B cell (primary cell): Measurements from ENCODE around the gene CNTN4. TPM values are rescaled to one million over a fixed set of nuclear protein-coding genes. Genes with fewer than 3 reads are reported as not detected.

Experiments
- ATAC-seq: fragments of 200-7000 bp; cut with Tn5 transposase; one replicate; pipeline ENCODE4 v1.10.0; 2021; ENCODE audit warnings: low read depth, mild to moderate bottlenecking, moderate number of reproducible peaks, moderate library complexity
- CTCF ChIA-PET: fragments of 350-600 bp; sonication (Branson Sonifier 250); formaldehyde crosslinking; loops from one replicate; lab custom pipeline; 2021; ENCODE audit warnings: antibody characterized with exemption, inconsistent platforms; lab: Charles Lee
- POLR2A ChIA-PET: fragments of 350-600 bp; sonication (Branson Sonifier 250); formaldehyde crosslinking; loops from one replicate; lab custom pipeline; 2021; ENCODE audit warnings: antibody characterized with exemption; lab: Charles Lee
- DNase-seq: peaks from one replicate; pipeline ENCODE4 v3.0.0; 2013
- H2AFZ ChIP-seq: 2 replicates; pipeline ENCODE4 v1.6.1; 2012; ENCODE audit warnings: mild to moderate bottlenecking, low read depth, low read length; ENCODE audit not compliant: insufficient read depth, poor library complexity, severe bottlenecking
- H3K27ac ChIP-seq, 2 donors: 1 replicate in 1 of 2; 2 replicates in 1 of 2; pipeline ENCODE4 v1.5.1; 2012 to 2013; ENCODE audit warnings: low read length in 2 of 2, mild to moderate bottlenecking in 2 of 2, moderate library complexity in 1 of 2
- H3K27me3 ChIP-seq, 4 experiments: fragments of 200-600 bp in 1 of 4; sonication (generic) in 1 of 4; replicated peaks in 1 of 4; 1 replicate in 2 of 4; 2 replicates in 2 of 4; pipeline versions ENCODE4 v1.6.1 to v1.7.0; 2013 to 2016; ENCODE audit warnings: low read length in 3 of 4, mild to moderate bottlenecking in 2 of 4, mixed read lengths in 1 of 4, moderate library complexity in 1 of 4; ENCODE audit not compliant: insufficient read depth in 4 of 4, control insufficient read depth in 3 of 4; ENCODE audit errors: control extremely low read depth in 1 of 4
- H3K36me3 ChIP-seq, 2 experiments: replicated peaks in 1 of 2; 1 replicate in 1 of 2; 2 replicates in 1 of 2; pipeline versions ENCODE4 v1.6.1 to v1.7.1; 2013; ENCODE audit warnings: low read length in 1 of 2; ENCODE audit not compliant: insufficient read depth in 2 of 2, control insufficient read depth in 1 of 2; ENCODE audit errors: control extremely low read depth in 1 of 2, extremely low read depth in 1 of 2
- H3K4me1 ChIP-seq, 2 donors: fragments of 200-600 bp in 1 of 2; sonication (generic) in 1 of 2; 1 replicate in 1 of 2; 2 replicates in 1 of 2; pipeline versions ENCODE4 v1.5.1 to v1.6.1; 2013 to 2017; ENCODE audit warnings: low read length in 2 of 2; ENCODE audit not compliant: control insufficient read depth in 2 of 2, insufficient read depth in 2 of 2
- H3K4me2 ChIP-seq: replicated peaks from 2 replicates; pipeline ENCODE3; 2012; ENCODE audit warnings: mild to moderate bottlenecking, low read depth, low read length; ENCODE audit not compliant: poor library complexity, severe bottlenecking
- H3K4me3 ChIP-seq, 5 experiments: fragments of 200-600 bp in 1 of 5; sonication (generic) in 1 of 5; 1 replicate in 3 of 5; 2 replicates in 2 of 5; pipeline versions ENCODE4 v1.5.1 to v1.7.0; 2011 to 2016; ENCODE audit warnings: low read length in 4 of 5, mild to moderate bottlenecking in 4 of 5, low read depth in 2 of 5, control low read depth in 1 of 5, moderate library complexity in 1 of 5; ENCODE audit not compliant: insufficient read depth in 1 of 5; ENCODE audit errors: control extremely low read depth in 1 of 5, extremely low read depth in 1 of 5
- H3K79me2 ChIP-seq: fragments of 200-600 bp; sonication (generic); one replicate; pipeline ENCODE4 v1.6.0; 2016; ENCODE audit warnings: low read length; ENCODE audit not compliant: control insufficient read depth, insufficient read depth
- H3K9ac ChIP-seq: fragments of 200-600 bp; sonication (generic); 2 replicates; pipeline ENCODE4 v1.6.1; 2017; ENCODE audit warnings: mild to moderate bottlenecking, low read length, moderate library complexity
- H3K9me3 ChIP-seq, 3 donors: one replicate each; pipeline versions ENCODE4 v1.6.1 to v1.7.1; 2013; ENCODE audit warnings: low read length in 2 of 3; ENCODE audit not compliant: control insufficient read depth in 2 of 3, insufficient read depth in 1 of 3; ENCODE audit errors: control extremely low read depth in 1 of 3
- H4K20me1 ChIP-seq: 2 replicates; pipeline ENCODE4 v1.6.0; 2012; ENCODE audit warnings: mild to moderate bottlenecking, low read length; ENCODE audit not compliant: insufficient read depth, control insufficient read depth, poor library complexity, severe bottlenecking
- H3K27ac Mint-ChIP-seq: one replicate; pipeline ENCODE4 v1.8.0; 2021; ENCODE audit warnings: mixed read lengths
- H3K27me3 Mint-ChIP-seq: one replicate; pipeline ENCODE4 v1.8.0; 2021; ENCODE audit warnings: mixed read lengths
- H3K4me1 Mint-ChIP-seq: one replicate; pipeline ENCODE4 v1.8.0; 2021; ENCODE audit warnings: mixed read lengths
- H3K4me3 Mint-ChIP-seq: one replicate; pipeline ENCODE4 v1.8.0; 2021; ENCODE audit warnings: mixed read lengths
- H3K9me3 Mint-ChIP-seq: one replicate; pipeline ENCODE4 v1.8.0; 2022; ENCODE audit warnings: mixed read lengths; ENCODE audit not compliant: insufficient read depth
- CTCF ChIP-seq: fragments of 200-600 bp; IDR thresholded peaks from one replicate; pipeline ENCODE4 v1.8.0; 2022; ENCODE audit warnings: antibody characterized with exemption, mild to moderate bottlenecking
- EZH2 ChIP-seq: IDR thresholded peaks from 2 replicates; pipeline ENCODE4 v1.6.1; 2012; ENCODE audit warnings: borderline replicate concordance, low read depth, mild to moderate bottlenecking, moderate library complexity, low read length; ENCODE audit not compliant: insufficient read depth, poor library complexity, severe bottlenecking
- WGBS: methylation state at CpG from one replicate; pipeline ENCODE4 v1.1.5; 2013; ENCODE audit warnings: missing lambda C conversion rate; ENCODE audit not compliant: insufficient coverage; 5-methylcytosine and 5-hydroxymethylcytosine counted together
- intact Hi-C: fragments of 100-400 bp; cut with micrococcal nuclease; formaldehyde crosslinking; loops from one replicate; pipeline ENCODE4 v1.10.0; 2022
- polyA plus RNA-seq: library from polyadenylated mRNA; depleted of rRNA; stranded (reverse); fragments of >200 nt; gene quantifications from 2 replicates; pipeline ENCODE4 v1.2.3, GENCODE V29; 2012
- total RNA-seq, 2 donors: library from RNA; stranded (reverse); fragments of 120-200 nt in 1 of 2; gene quantifications; 1 replicate in 1 of 2; 2 replicates in 1 of 2; pipeline versions ENCODE4 v1.2.3 to v1.2.4, GENCODE V29; 2013 to 2022

The CNTN4 gene
- total and polyA plus RNA-seq, 2 donors (not counting 1 experiment from before 2014, with no cell fraction given) = 0.05 TPM; not detected in 1

DNA sequence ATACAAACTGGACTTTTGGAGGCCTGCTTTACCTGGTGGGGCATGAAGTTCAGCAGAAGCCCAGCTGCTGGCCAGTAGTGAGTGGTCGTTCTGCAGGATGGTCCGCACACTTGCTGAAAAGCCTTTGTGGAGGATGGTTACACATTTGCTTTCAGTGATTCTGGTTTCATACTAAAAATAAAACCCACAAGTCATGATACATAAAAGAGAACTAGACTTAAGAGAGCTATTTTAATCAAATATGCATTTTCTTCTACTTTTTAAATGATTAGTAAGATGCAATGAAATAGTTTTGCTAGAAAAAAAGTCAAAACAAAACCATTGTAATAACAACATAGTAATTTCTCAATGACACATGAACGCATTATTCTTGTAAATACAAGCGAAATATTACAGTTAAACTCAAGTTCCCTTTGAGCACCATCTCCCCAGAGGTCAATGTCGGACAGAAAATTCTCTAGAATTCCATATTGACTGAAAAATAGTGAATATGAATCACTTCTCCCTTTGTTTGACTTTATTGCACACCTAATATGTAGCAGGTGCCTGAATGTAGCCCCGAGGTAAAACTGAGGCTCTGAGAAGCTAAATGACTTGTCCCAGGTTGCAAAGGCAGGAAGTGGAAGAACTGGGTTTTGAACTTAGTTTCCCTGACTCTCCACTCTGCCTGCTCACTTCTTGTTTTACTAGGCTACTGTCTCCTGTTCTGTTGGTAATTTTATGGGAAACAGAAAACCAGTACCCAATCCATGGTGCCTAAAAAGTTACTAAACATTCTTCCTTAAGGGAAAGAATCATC is 1003.2 kb downstream of the CNTN4 start:
- intact Hi-C loops = no loop called here
- Histone ChIP-seq H3K27me3 (no peaks in the 10 kb centered on the region), H3K4me2 (no peak overlapping the region), H3K36me3 (no peaks in the 10 kb centered on the region), H3K9me3 (peaks cover 0 to 1% (median 0%) of the 10 kb centered on the region in 3 donors), H3K9ac (no peak overlapping the region), H3K4me3 (no peak overlapping the region), H3K4me1 (peaks cover 12 to 38% of the 10 kb centered on the region in 2 donors), H3K79me2 (no peaks in the 10 kb centered on the region), H3K27ac (no peak overlapping the region), H2AFZ (no peak overlapping the region), H4K20me1 (no peaks in the 10 kb centered on the region)
- Mint-ChIP-seq H3K27me3 (peaks cover 4% of the 10 kb centered on the region), H3K4me1 (peaks cover 18% of the 10 kb centered on the region), H3K9me3 (no peaks in the 10 kb centered on the region), H3K27ac (no peak overlapping the region), H3K4me3 (no peak overlapping the region)
- 55% methylated on average over 2 of the region's 6 CpGs for WGBS
- CTCF ChIA-PET = no interaction called here
- TF ChIP-seq EZH2 = no peak
- no peak for TF ChIP-seq CTCF
- ATAC-seq (no peak), DNase-seq (no peak)
- POLR2A ChIA-PET = no interaction called here

- Mint-ChIP-seq H3K27ac (no peak overlapping the region), H3K4me3 (no peak overlapping the region), H3K27me3 (no peaks in the 10 kb centered on the region), H3K4me1 (peaks cover 22% of the 10 kb centered on the region), H3K9me3 (no peaks in the 10 kb centered on the region)
- H2AFZ ChIP-seq = no peak overlapping the region
- H3K36me3 ChIP-seq = no peaks in the 10 kb centered on the region
- H4K20me1 ChIP-seq = no peaks in the 10 kb centered on the region
- ChIA-PET CTCF (no interaction called here), POLR2A (no interaction called here)
- peaks cover 0 to 1% (median 0%) of the 10 kb centered on the region in 3 donors for H3K9me3 ChIP-seq
- intact Hi-C loops = no loop called here
- H3K9ac ChIP-seq = no peak overlapping the region
- H3K27ac ChIP-seq = no peak overlapping the region
- WGBS = 96% methylated on average over 4 of the region's 6 CpGs
- no peak for TF ChIP-seq CTCF
- TF ChIP-seq EZH2 = no peak
- no peaks in the 10 kb centered on the region for H3K79me2 ChIP-seq
- H3K27me3 ChIP-seq = no peaks in the 10 kb centered on the region
- no peak for ATAC-seq
- no peak overlapping the region for H3K4me2 ChIP-seq
- H3K4me1 ChIP-seq = peaks cover 15 to 31% of the 10 kb centered on the region in 2 donors
- no peak overlapping the region for H3K4me3 ChIP-seq
- no peak for DNase-seq
Measured at GRCh38 chr3:3102751-3103150, 1004.1 kb downstream of the CNTN4 start.
